Activated effector memory CD4-positive, alpha-beta T cell treated with Interleukin-2 at 50 U/mL for 16 hours (primary cell): ENCODE measurements around the gene LINC00237.

Experiments
- DNase-seq: peaks from one replicate; pipeline ENCODE4 v3.0.0-alpha.2; 2020

LINC00237 gene

GRCh38 chr20:21046413-21047070, 59.6 kb downstream of the LINC00237 start:
- no peak for DNase-seq
